SK-N-SH treated with all-trans-retinoic acid at 6 μM for 48 hours (cell line): Measurements from ENCODE around the gene PRPH2.

ENCODE experiments used
- ARNTL ChIP-seq: fragments of 450-650 bp; formaldehyde crosslinking; IDR thresholded peaks from 2 replicates; pipeline ENCODE4 v1.5.0; 2020; ENCODE audit warnings: low read depth, mild to moderate bottlenecking, moderate library complexity, borderline replicate concordance
- RARB ChIP-seq: fragments of 250-450 bp; sonication (Bioruptor Pico); IDR thresholded peaks from 2 replicates; pipeline ENCODE4 v1.8.0; 2021; ENCODE audit warnings: mild to moderate bottlenecking, moderate library complexity
- TOX ChIP-seq: fragments of 250-450 bp; sonication (Bioruptor Pico); IDR thresholded peaks from 2 replicates; pipeline ENCODE4 v1.8.0; 2021; ENCODE audit warnings: mild to moderate bottlenecking, moderate library complexity, borderline replicate concordance

DNA sequence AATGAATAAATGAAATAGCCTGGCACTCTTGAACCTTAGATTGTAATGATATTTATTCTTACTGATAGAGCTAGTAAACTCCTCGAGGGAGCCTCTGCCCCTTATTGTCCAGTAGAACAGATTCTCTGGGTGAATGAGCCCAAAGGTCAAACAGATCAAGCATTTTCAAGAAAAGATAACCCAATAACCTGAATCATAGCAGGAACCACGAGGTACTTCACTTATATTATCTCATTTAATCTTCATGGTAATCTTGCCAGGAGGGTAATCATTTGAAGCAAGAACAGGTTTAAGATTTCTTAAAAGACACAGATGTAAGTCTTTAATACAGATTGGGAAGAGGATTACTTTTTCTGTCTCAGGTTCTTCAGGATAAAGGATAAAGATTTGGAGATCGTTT is 40.6 kb upstream of the PRPH2 start:
- no peak for TF ChIP-seq RARB
- TF ChIP-seq TOX = no peak
- no peak for TF ChIP-seq ARNTL (CRISPR knock-in tag)
